ENCODE data around the gene TAB2.

TAB2 gene

GRCh38 chr6:149368065-149368464 is 50.6 kb downstream of the TAB2 start:
- DNase-seq (ENCODE audit: low read depth in 2 of 2): no peak

- no peak for DNase-seq (ENCODE audit: low read depth in 2 of 2)
These were observed 53.6 kb downstream of the TAB2 start for GRCh38 chr6:149371154-149371553.

- DNase-seq (ENCODE audit: low read depth in 2 of 2): no peak
These were observed 54.5 kb downstream of the TAB2 start for GRCh38 chr6:149372062-149372461.

GRCh38 chr6:149373511-149373910 is 56.0 kb downstream of the TAB2 start:
- DNase-seq (ENCODE audit: low read depth in 2 of 2): no peak

GRCh38 chr6:149379977-149380376 is 62.5 kb downstream of the TAB2 start:
- no peak for DNase-seq (ENCODE audit: low read depth in 2 of 2)

GRCh38 chr6:149380523-149380922 is 63.0 kb downstream of the TAB2 start:
- DNase-seq (ENCODE audit: low read depth in 2 of 2): no peak

- no peak for DNase-seq (ENCODE audit: low read depth in 2 of 2)
These were observed 65.9 kb downstream of the TAB2 start for GRCh38 chr6:149383371-149383770.

- DNase-seq (ENCODE audit: low read depth in 2 of 2): no peak
These were observed 67.0 kb downstream of the TAB2 start for GRCh38 chr6:149384464-149384863.

- DNase-seq (ENCODE audit: low read depth in 2 of 2): no peak
These were observed 68.6 kb downstream of the TAB2 start for GRCh38 chr6:149385998-149386646.

- DNase-seq (ENCODE audit: low read depth in 2 of 2): no peak
These were observed 70.4 kb downstream of the TAB2 start for GRCh38 chr6:149387779-149388512.

- DNase-seq (ENCODE audit: low read depth in 2 of 2): no peak
These were observed 72.2 kb downstream of the TAB2 start for GRCh38 chr6:149389509-149390297.

- no peak for DNase-seq (ENCODE audit: low read depth in 2 of 2)
These were observed 74.6 kb downstream of the TAB2 start for GRCh38 chr6:149392093-149392492.

- no peak for DNase-seq (ENCODE audit: low read depth in 2 of 2)
These were observed 75.0 kb downstream of the TAB2 start for GRCh38 chr6:149392535-149392934.

- DNase-seq (ENCODE audit: low read depth in 2 of 2): no peak
These were observed 75.6 kb downstream of the TAB2 start for GRCh38 chr6:149393002-149393679.

- no peak for DNase-seq (ENCODE audit: low read depth in 2 of 2)
These were observed 77.7 kb downstream of the TAB2 start for GRCh38 chr6:149395185-149395584.

GRCh38 chr6:149397384-149397783 is 79.9 kb downstream of the TAB2 start:
- DNase-seq (ENCODE audit: low read depth in 2 of 2): no peak

GRCh38 chr6:149400050-149400449 is 82.5 kb downstream of the TAB2 start, which contains the start of gene SUMO4:
Gene SUMO4, plus strand, starts transcription at chr6:149400262. Its CDS starts 130 bp downstream, at chr6:149400392.
- no peak for DNase-seq (ENCODE audit: low read depth in 2 of 2)

GRCh38 chr6:149403534-149403933 is 86.0 kb downstream of the TAB2 start:
- DNase-seq (ENCODE audit: low read depth in 2 of 2): no peak

- DNase-seq (ENCODE audit: low read depth in 2 of 2): no peak
These were observed 88.6 kb downstream of the TAB2 start for GRCh38 chr6:149405823-149406765.

GRCh38 chr6:149409617-149410016 is 92.1 kb downstream of the TAB2 start:
- DNase-seq (ENCODE audit: low read depth in 2 of 2): no peak

- DNase-seq (ENCODE audit: low read depth in 2 of 2): no peak
These were observed 93.0 kb downstream of the TAB2 start for GRCh38 chr6:149410557-149410956.
